NCI-H748 (cell line): ENCODE data around the gene SLC35E1.

ENCODE experiments used
- DNase-seq: peaks from one replicate; lab custom pipeline; 2025; ENCODE audit not compliant: unreplicated experiment; lab: John Stamatoyannopoulos, UW

The SLC35E1 gene

DNA sequence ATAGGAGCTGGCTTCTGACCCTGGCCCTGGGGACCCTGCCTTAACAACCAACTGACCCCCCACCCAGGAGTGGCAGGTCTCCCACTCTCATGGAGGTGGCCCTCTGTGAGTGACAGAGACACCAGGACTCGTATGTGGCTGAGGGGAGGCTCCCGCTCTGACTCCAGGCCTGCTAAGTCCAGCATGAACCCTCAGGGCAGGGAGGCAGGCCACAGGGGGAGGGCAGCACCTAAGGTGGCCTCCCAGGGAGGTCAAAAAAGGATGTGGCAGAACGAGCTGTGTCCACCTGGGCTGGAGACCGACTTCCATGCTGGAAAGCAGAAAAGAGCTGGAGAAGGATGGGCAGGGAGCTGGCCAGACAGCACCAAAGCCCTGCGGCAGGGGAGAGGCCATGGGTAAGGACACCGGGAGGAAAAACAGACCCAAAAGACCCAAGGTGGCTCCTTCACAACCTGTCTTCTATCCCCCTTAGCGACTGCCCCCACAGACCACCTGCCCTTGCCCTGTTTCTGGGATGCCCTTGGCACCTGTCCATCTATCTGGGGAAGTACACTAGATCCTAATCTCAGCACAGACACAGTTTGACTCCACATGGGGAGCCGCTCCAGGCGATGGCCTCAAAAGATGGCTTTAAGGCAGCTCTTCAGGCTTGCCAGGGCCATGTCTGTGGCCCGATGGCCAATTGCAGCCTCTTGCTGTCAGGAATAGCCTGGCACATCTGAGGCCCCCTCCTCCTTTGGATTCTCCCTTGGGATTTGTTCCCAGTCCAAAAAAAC is 10.5 kb upstream of the SLC35E1 start:
- no peak for DNase-seq

DNA sequence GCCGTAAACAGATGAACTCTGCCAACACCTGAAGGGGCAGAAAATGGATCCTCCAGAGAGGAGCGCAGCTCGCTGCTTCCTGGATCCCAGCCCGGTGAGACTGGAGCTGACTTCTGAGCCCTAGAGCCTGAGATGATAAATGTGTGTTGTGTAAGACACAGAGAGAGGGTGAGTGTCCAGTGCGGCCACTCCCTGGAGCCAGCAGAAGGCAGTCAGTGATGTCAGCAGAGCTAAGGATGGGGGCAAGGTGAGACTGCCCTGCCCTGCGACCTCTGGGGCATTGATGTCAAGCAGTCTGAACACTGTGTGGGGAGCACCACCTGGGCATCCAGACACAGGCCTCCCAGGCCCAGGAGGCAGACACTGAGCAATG is 9.7 kb upstream of the SLC35E1 start:
- no peak for DNase-seq

- no peak for DNase-seq
Measured at GRCh38 chr19:16581145-16581970, 9.1 kb upstream of the SLC35E1 start.

GRCh38 chr19:16579381-16579780 is 7.2 kb upstream of the SLC35E1 start:
- DNase-seq = no peak

DNA sequence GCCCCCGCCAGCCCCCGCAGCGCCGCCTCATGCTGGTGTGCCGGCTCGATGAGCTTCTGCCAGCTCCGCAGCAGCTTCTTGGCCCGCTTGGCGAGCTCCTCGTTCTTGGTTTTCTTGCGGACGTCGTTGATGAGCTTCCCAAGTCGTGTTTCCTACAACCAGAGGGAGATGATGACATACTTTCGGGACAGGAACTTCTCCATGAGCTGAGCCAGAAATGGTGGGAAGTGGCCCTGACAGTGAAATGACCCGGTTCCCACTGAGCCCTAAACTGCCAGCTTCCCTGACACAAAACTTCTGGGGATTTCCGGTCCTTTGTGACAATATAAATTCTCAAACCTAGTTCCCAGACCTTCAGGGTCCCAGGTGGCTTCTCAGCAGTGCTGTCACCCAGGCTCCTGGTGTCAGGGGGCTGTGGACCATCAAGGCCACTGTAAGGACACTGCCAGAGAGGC is 5.3 kb upstream of the SLC35E1 start:
- no peak for DNase-seq

DNA sequence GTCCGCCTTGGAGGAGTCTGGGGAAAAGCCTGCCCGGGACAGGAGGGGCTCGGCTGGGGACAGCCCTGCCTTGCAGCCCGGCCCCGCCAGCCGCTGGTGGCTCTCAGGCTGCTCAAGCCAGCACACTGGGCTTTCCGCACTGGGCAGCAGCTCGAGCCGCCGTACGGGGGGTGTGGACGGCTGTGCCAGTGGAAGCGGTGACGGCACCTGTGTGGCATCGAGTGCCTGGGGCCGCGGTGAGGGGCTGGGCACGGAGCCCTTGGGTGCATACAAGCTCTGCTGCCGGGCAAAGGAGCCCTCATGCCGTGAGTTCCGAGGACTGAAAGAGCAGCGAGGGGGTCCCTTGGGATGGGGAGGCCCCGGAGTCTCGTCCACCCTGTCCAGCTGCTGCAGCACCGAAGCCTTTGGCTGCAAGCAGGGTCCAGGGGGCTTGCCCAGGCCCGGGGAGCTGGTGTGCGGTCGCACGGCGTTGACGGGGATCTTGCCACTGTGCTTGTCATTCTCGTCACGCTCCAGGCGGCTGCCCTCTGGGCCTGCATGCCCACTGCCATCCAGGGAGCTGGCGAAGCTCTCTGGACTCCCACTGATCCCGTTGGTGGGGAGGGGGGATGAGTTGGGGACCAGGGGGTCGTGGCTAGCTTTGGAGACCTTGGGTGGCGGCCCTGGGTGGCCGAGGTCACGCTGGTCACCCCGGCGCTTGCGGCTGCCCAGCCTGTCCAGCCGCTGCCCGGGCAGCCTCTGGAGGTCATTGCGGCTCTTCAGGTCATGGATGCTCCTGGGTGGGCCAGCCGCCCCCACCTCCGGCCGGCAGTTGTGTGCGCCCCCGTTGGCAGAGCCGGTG is 4.7 kb upstream of the SLC35E1 start:
- DNase-seq = no peak

DNA sequence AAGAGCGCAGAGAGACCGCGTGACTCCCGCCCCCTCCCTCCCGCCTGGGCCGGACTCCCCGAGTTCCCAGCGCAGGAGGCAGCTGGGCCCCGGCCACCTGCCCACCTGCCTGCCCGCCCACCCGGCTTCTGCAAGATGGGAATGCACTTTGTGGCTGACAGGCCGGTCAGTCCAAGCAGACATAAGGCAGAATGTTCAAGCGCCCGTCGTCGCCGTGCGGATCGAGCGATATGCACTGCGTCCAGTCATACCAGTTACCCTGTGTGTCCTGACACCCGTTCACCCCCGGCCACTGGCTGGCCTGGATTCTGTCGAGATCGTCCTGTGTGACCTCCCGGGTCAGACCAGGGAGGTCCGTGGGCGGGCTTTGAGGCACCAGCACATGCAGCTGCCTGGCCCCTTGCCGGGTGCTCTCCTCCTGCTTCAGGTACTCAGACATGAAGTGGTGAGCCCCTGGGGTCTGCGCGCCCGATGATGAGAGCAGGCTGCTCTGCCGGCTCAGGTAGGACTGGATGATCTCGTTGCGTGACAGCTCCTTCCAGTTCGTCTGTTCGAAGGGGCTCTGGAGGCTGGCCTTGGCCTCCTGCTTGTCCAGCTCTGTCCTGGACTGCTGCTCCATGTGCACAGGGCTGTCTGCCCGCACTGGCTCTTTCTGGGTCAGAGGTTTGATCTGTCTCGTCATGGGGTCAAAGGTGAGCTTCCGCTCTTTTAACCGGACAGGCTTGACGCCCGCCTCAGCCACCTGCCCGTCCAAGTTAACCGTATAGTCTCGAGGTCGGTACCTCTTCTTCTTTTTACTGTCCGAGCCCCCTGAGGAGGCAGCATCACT is 3.9 kb upstream of the SLC35E1 start:
- no peak for DNase-seq

GRCh38 chr19:16575282-16575681 is 3.1 kb upstream of the SLC35E1 start:
- no peak for DNase-seq

DNA sequence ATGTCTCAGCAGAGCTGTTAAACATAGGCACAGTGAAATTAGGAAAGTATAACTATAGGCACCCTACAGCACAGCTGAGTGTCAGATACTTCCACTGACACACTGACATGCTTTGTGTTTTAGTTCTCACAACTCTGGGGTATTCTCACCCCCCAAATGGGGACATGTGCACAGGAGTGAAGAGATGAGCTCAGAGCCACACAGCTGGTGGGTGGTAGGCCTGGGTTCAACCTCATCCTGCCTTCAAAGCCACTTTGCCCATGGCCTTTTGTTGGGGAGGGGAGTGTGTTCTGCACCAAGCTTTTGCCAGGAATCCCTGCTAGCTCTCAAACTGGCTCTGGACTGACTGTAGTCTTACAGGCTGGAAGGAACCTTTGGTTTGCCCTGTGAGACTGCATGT is 1.7 kb upstream of the SLC35E1 start:
- DNase-seq = no peak

GRCh38 chr19:16573296-16573695 is 1.1 kb upstream of the SLC35E1 start:
- DNase-seq = no peak

DNA sequence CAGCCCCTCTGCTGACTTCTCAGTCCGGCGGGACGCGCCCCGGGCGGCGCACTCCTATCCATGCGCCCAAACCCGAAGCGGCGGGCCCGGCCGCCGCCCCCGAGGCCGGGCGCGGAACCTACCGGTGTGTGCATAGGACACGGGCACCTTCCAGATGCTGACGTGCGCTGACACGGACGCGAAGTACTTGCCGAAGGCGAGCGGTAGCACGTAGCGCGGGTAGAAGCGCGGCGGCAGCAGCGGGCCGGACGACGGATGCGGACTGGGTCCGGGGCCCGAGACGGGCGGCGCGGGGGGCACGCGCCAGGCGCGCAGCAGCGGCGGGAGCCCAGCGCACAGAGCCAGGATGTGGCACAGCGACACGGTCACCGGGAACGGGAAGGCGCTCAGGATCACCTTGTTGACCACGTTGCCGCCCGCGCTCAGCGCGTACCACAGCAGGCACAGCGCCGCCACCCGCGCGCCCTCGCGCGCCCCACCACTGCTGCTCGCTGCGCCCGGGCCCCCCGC is 338 bp downstream of the SLC35E1 start:
- peak; percentile 57 for DNase-seq

GRCh38 chr19:16571283-16571682 is 932 bp downstream of the SLC35E1 start:
- DNase-seq = peak; percentile 2

- DNase-seq = no peak
Measured at GRCh38 chr19:16569609-16570320, 2.5 kb downstream of the SLC35E1 start.

DNA sequence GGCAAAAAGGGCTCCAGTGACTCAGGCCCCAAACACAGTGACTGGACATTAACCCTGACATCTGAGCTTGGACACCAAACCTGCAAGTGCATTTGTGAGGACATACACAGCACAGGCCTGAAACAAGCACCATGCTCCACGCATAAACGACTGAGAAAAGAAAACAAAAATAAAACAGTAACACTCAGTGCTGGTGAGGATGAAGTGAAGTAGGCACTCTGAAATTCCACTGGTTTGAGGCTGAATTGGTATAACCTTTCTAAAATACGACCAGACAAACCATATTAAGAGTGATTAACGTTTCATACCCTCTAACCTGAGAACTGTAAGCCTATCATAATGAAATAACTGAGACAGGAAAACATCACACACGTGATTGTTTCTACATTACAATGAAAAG is 5.5 kb downstream of the SLC35E1 start:
- DNase-seq = no peak

DNA sequence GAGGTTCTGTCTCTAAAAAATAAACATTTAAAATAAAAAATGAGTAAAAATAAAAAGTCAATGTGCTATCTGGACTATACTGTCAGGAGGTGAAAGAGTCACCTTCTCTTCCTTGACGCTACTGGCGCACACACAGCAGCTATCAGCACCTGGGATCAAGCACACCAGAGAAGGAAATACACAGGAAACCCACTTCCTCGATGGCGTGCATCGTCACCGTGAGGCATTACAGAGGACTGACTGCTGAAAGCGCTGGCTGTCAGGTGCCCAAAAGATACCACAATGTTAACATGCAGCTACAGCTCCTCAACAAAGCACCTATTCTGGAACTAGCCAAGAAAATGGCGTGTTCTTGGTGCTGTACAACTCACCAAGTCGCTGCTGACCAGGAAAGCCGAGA is 6.1 kb downstream of the SLC35E1 start:
- no peak for DNase-seq

DNA sequence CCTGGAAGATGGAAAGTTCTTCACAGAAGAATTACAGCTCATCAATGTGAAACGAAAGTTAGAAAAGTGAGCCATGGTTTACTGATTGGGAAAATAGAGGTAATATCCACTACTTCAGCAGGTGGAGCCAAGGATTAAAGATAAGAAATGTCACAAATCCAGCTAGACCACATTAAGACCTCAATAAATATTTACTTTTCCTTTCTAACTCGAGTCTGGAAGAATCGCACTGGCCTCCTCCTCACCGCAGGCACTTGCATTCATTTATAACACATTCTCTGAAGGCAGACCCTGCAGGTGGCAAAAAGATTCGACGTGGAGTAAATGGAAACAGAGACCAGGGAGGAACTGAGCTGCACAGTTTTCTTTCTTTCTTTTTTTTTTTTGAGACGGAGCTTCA is 7.4 kb downstream of the SLC35E1 start:
- no peak for DNase-seq

DNA sequence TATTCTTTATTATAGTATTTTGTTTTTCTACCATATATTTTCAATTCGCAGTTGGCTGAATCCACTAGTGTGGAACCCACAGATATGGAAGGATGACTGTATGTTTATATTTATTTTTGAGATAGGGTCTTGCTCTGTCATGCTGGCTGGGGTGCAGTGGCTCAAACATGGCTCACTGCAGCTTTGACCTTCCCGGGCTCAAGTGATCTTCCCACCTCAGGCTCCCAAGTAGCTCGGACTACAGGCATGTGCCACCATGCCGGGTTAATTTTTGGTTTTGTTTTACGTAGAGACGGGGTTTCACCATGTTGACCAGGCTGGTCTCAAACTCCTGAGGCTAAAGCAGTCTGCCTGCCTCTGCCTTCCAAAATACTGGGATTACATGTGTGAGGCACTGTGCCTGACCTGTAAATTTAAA is 9.6 kb downstream of the SLC35E1 start:
- no peak for DNase-seq

DNA sequence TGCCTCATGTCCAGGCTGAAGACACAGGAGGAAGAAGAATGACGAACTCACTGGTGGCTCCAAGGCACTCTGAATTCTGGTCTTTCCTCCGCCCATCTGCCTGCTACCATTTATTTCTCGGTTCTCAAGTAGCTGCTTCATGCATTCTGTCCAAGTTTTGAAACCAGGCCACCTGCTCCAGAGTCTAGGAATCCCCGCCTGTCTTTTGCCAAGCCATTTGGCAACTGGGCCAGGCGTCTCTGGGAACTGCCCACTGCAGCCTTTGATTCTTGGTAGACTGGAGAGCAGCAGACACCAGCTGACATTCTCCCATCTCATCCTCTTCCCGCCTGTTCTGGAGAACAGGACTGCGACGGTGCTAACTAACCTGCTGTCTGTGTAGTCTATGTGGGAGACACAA is 10.8 kb downstream of the SLC35E1 start:
- DNase-seq = no peak

DNA sequence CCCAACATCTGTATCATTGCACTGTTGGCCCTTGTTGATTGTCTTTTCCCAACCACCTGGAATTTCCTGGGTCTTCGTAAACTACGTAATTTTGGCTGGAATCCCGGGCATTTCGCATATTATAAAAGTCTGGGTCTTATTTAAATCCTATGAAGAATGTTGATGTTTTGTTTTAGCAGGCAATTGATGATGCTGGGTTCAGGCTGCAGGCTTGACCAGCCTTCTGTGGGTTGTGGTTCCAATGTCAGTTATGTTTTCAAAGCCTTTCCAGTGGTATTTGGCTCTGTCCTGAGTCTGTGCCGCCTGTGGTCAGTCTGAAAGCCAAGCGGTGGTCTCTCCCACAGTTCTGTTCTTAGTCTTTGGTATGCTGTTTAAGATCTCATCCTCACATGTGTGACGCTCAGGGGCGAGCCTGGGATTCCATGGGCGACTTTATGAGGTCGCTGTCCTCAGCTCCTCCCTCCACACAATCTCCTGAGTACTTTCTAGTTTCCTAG is 12.4 kb downstream of the SLC35E1 start:
- no peak for DNase-seq

DNA sequence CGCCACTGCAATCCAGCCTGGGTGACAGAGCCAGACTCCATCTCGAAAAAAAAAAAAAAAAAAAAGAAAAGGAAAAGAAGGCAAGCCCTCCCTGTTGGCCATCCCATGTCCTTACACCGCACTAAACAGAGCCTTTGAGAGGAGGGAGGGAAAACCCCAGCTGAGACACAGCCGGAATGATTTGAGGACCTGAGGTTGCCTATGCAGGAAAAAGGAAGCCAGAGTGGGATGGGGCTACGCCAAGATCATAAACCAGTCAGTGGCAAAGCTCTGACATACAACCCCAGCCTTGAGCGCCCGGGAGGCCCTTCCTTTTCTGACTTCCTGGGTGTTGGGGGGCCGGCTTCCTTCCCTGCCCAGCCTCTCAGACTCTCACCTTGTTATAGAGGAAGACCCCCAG is 17.4 kb downstream of the SLC35E1 start:
- no peak for DNase-seq
